Choroid plexus epithelial cell (primary cell): ENCODE results near the gene TDRD5.

Source experiments
- DNase-seq: peaks from one replicate; pipeline ENCODE4 v3.0.0-alpha.2; 2010; ENCODE audit warnings: low read depth
- H3K4me3 ChIP-seq: 2 replicates; pipeline ENCODE4 v1.5.1; 2011; ENCODE audit warnings: low read depth, mild to moderate bottlenecking, control low read depth, low read length, moderate library complexity
- CTCF ChIP-seq: conservative IDR thresholded peaks from 2 replicates; pipeline ENCODE4 v1.5.1; 2011; ENCODE audit warnings: low read depth, mild to moderate bottlenecking, control low read depth, inconsistent platforms, low read length, moderate library complexity

TDRD5 gene

GRCh38 chr1:179554427-179554826, 37.2 kb upstream of the TDRD5 start:
- H3K4me3 ChIP-seq, result no peak overlapping the region
- no peak for TF ChIP-seq CTCF
- DNase-seq, result no peak

GRCh38 chr1:179558078-179558477, 33.6 kb upstream of the TDRD5 start:
- DNase-seq, result no peak
- no peak overlapping the region for H3K4me3 ChIP-seq
- TF ChIP-seq CTCF, result no peak

GRCh38 chr1:179575497-179576314, 15.9 kb upstream of the TDRD5 start, which contains the start of gene NPHS2:
Gene NPHS2 (minus strand): TSS chr1:179575948. CDS start chr1:179575864, 84 bp downstream.
- DNase-seq, result no peak
- no peak within 1 kb of the TSS for H3K4me3 ChIP-seq
- no peak for TF ChIP-seq CTCF

- no peak overlapping the region for H3K4me3 ChIP-seq
- no peak for TF ChIP-seq CTCF
- no peak for DNase-seq
Measured at GRCh38 chr1:179576509-179576908, 15.1 kb upstream of the TDRD5 start.

GRCh38 chr1:179583771-179584320, 7.8 kb upstream of the TDRD5 start:
- no peak for TF ChIP-seq CTCF
- no peak overlapping the region for H3K4me3 ChIP-seq
- no peak for DNase-seq

- DNase-seq, result peak; percentile 38
- peak overlapping the region; percentile 42 for H3K4me3 ChIP-seq
- TF ChIP-seq CTCF, result peak; percentile 23
Measured at GRCh38 chr1:179586107-179586823, 5.4 kb upstream of the TDRD5 start.
